GM18511 (cell line): ENCODE results near the gene POMT1.
"Not testable (repeated sequence)": the region's sequence is repeated elsewhere in the genome, so short reads cannot be mapped to it uniquely, and the experiment has no call there.

Experiments used
- ATAC-seq: cut with Tn5 transposase; IDR thresholded peaks from one replicate; pipeline ENCODE4 v1.9.1; 2021; ENCODE audit warnings: mild to moderate bottlenecking, moderate library complexity; ENCODE audit not compliant: unreplicated experiment

POMT1 gene

GRCh38 chr9:131546336-131547084 lies 43.8 kb downstream of the POMT1 start:
- ATAC-seq = no peak

GRCh38 chr9:131549186-131549585 lies 46.5 kb downstream of the POMT1 start:
- ATAC-seq = not testable (repeated sequence)

DNA sequence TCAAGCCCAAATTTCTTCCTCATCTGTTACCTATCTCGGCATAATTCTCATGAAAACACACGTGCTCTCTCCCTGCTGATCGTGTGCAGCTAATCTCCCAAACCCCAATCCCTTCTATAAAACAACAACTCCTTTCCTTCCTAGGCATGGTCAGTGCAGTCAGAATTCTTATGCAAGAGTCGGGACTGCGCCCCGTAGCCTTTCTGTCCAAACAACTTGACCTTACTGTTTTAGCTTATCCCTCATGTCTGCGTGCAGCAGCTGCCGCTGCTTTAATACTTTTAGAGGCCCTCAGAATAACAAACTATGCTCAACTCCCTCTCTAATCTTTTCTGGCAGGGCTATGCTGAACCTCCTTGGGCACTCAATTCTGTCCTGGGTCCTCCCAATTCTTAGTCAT lies 47.7 kb downstream of the POMT1 start:
- ATAC-seq = not testable (repeated sequence)

DNA sequence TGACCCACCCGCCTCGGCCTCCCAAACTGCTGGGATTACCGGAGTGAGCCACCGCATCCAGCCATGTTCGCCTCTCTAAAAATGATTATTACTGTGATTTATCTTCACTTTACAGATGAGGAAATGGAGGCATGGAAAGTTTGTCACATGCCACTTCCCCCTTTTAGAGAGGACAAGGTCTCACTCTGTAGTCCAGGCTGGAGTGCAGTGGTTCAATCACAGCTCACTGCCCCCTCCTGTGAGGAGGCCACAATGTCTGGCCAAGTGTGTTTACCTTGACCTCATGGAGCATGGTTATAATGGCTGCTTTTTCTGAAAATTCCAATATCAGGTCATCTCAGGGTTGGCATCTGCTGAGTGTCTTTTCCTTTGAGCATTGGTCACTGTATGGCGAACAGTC lies 49.3 kb downstream of the POMT1 start:
- ATAC-seq = no peak

DNA sequence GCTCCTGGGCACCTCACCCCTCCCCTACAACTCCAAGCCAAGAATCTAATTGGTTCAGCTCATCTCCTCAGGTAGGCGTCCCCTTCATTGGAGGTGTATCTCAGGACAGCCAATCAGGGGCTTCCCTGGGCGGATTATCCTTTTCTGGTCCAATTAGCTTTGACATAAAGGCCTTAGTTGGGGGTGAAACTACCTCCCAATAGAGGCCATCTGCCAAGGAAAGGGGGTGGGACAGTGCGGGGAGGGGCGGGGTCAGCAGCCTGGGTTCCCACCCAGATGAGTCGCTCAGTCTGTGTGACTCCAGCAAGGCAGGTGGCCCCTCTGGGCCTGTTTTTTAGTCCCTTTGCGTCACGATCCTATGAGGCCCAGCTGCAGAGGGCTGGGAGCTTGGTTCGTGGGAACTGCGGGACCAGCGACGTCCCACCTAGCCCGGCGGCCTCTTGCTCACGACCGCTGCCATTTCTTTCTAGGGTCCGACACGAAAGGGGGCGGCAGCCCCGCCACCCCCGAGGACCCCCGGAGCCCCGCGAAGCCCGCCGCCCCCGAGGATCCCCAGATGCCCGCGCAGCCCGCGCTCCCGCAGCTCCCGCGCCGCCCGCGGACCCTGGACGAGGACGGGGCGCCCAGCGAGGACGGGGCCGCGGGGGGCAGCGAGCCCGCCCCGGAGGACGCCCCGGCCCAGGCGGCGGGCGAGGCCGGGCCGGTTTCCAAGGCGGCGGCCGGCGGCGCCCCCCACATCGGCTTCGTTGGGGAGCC lies 51.5 kb downstream of the POMT1 start:
- no peak for ATAC-seq

DNA sequence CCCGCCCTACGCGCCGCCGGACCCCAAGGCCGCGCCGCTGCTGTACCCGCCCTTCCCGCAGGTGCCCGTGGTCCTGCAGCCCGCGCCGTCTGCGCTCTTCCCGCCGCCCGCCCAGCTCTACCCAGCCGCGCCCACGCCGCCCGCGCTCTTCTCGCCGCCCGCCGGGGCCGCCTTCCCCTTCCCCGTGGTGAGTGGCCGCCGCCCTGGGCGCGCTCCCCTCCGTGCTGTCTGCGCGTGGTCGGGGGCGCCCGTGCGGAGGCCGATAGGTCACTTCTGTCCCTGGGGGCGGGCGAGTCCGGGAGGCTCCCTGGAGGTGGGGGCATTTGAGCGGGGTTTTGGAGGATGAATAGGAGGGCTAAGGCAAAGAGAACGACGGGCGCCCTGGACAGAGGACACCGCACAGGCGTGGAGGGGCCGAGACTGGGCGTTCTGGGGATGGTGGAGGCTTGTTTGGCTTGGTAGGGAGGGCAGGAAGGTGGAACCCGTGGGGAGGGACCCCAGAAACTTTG lies 52.2 kb downstream of the POMT1 start:
- ATAC-seq = no peak

DNA sequence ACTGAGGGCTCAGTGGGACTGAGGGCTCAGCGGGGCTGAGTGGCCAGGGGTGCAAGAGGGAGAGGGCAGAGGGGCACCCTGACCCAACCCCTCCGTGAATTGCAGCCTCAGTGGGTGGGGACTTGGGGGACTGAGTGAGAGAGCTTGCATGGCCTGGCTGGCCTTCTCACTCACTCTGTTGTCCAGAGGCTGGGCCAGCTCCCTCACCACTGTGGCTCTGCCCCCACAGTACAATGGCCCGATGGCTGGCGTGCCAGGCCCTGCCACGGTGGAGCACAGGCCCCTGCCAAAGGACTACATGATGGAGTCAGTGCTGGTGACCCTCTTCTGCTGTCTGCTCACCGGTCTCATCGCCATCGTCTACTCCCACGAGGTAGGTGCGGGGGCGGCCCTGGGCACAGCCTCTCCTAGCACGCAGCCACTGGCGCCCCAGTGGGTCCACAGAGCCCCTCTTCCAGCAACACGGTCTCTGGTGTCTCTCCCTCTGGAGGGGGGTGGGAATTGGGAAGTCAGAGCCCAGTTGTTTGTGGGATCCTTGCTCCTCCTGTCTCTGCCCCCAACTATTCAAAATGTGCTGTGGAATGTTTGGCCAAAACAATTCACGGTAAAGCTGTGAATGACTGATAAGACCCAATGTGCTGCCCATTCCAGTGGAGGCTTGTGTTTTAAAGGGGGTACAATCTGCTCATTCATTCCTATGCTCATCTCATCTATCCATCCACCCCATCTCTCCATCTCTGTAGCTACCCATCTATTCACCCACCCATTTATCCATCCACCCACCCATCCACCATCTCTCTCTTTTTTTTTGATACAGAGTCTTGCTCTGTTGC lies 53.3 kb downstream of the POMT1 start:
- ATAC-seq = no peak

GRCh38 chr9:131557855-131558548 lies 55.3 kb downstream of the POMT1 start:
- ATAC-seq = no peak

- no peak for ATAC-seq
These were observed 56.8 kb downstream of the POMT1 start for GRCh38 chr9:131559421-131560000.

DNA sequence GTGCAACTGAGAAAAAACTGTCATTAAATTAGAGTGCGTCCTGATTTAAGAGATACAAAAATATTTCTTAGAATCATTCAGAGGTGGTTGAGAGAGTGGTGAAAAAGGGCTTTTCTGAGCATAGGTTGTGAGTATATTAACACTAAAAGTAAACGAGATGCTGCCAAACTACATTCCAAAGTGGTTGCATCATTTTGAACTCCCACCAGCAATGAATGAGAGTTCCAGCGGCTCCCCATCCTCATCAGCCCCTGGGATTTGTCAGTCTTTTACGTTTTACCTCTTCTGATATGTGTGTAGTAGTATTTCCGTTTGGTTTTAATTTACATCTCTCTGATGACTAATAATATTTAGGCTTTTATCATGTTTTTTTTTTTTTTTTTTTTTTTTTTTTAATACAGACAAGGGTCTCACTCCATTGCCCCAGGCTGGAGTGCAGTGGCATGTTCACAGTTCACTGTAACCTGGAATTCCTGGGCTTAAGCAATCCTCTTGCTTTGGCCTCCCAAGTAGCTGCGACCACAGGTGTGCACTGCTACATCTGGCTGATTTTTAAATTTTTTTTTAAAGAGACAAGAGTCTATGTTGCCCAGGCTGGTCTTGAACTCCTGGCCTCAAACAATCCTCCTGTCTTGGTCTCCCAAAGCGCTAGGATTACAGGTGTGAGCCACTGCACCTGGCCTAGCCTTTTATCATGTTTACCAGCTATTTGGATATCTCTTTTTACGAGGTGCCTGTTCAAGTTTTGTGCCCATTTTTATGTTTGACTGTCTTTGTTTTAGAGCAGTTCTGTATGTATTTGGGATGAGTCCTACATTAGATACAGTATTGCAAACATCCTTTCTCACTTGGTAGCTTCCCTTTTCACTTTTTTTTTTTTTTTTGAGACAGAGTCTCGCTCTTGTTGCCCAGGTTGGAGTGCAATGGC lies 59.6 kb downstream of the POMT1 start:
- no peak for ATAC-seq

GRCh38 chr9:131565369-131565768 lies 62.7 kb downstream of the POMT1 start:
- no peak for ATAC-seq

DNA sequence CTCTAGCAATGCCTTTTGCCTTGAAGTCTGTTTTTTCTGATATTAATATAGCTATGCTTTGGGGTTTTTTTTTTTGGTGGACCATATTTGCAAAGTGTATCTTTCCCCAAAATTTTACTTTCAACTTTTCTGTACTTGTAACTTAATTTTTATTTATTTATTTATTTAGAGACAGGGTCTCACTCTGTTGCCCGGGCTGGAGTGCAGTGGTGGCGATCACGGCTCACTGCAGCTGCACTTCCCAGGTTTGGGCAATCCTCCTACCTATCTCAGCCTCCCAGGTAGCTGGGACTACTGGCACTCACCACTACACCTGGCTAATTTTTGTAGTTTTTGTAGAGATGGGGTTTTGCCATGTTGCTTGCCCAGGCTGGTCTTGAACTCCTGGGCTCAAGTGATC lies 63.4 kb downstream of the POMT1 start:
- no peak for ATAC-seq

DNA sequence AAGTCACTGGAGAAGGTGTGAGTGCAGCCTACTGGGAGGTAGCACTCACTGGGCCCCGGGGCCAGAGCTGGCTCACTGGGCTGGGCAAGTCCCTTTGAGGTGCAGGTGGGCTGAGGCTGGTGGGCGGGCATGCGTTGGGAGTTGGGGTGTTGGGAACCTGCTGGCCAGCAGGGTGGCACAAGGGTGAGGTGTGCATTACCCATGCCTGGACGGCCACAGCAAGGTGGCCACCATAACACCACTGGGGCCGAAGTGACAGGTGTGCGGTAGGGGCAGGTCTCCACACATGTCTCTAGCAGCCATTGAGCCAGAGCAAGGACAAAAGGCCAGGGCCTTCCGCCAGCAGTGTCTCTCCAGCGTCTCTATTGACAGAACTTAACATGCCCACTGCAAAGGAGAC lies 65.2 kb downstream of the POMT1 start:
- ATAC-seq = no peak
